Right atrium auricular region (tissue), 2 donors: ENCODE measurements around the gene SMCO4. TPM values are rescaled to one million over a fixed set of nuclear protein-coding genes. Genes with fewer than 3 reads are reported as not detected.
"Not testable (repeated sequence)": the region's sequence is repeated elsewhere in the genome, so short reads cannot be mapped to it uniquely, and the experiment has no call there.

Source experiments
- DNase-seq: peaks from one replicate; pipeline ENCODE4 v3.0.0-alpha.2; 2019; ENCODE audit warnings: low spot score
- H3K27ac ChIP-seq, 2 donors: fragments of 200-600 bp; sonication (generic); 1 replicate in 1 of 2; 2 replicates in 1 of 2; pipeline ENCODE4 v1.5.1; 2016 to 2019
- H3K27me3 ChIP-seq, 2 donors: fragments of 200-600 bp; sonication (generic); one replicate each; pipeline versions ENCODE4 v1.5.1 to v1.6.0; 2017 to 2019
- H3K36me3 ChIP-seq: fragments of 200-600 bp; sonication (generic); one replicate; pipeline ENCODE4 v1.5.1; 2016
- H3K4me1 ChIP-seq, 2 donors: fragments of 200-600 bp; sonication (generic); one replicate each; pipeline versions ENCODE4 v1.5.1 to v1.6.0; 2017 to 2019
- H3K4me3 ChIP-seq, 2 donors: fragments of 200-600 bp; sonication (generic); 1 replicate in 1 of 2; 2 replicates in 1 of 2; pipeline ENCODE4 v1.5.1; 2017 to 2019; ENCODE audit warnings: mild to moderate bottlenecking in 1 of 2, moderate library complexity in 1 of 2
- H3K9me3 ChIP-seq, 2 donors: fragments of 200-600 bp; sonication (generic); one replicate each; pipeline ENCODE4 v1.5.1; 2019
- total RNA-seq, 2 donors: library from RNA; depleted of rRNA; stranded (reverse); fragments of >200 nt; gene quantifications; one replicate each; pipeline ENCODE4 v1.1.0, GENCODE V29; 2016
- TF ChIP-seq, protein P1 (sequence below), 2 donors: fragments of 200-600 bp; sonication (generic); IDR thresholded peaks; one replicate each; pipeline ENCODE4 v1.5.1; 2019; ENCODE audit warnings: antibody characterized with exemption in 2 of 2

The SMCO4 gene
- total RNA-seq, 2 donors from 2014 or later, result 37.6 to 79.8 TPM

DNA sequence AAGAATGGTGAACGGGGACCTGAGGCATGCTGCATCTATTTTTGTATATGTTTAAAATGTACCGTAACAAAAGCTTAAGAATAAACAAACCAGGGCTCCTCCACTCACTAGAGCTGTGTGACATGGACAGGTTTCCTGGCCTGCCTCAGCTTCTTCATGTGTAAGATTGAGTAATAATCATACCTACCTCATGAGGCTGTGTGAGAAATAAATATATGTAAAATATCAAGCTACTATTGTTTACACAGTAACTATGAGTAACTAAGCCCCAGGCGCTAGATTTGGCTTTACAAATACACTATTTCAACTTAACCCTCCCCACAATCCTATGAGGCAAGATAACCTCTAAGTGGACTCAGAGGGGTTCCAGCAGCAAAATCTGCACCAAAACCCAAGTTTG is 66.4 kb downstream of the SMCO4 start:
- TF ChIP-seq, protein P1, sequence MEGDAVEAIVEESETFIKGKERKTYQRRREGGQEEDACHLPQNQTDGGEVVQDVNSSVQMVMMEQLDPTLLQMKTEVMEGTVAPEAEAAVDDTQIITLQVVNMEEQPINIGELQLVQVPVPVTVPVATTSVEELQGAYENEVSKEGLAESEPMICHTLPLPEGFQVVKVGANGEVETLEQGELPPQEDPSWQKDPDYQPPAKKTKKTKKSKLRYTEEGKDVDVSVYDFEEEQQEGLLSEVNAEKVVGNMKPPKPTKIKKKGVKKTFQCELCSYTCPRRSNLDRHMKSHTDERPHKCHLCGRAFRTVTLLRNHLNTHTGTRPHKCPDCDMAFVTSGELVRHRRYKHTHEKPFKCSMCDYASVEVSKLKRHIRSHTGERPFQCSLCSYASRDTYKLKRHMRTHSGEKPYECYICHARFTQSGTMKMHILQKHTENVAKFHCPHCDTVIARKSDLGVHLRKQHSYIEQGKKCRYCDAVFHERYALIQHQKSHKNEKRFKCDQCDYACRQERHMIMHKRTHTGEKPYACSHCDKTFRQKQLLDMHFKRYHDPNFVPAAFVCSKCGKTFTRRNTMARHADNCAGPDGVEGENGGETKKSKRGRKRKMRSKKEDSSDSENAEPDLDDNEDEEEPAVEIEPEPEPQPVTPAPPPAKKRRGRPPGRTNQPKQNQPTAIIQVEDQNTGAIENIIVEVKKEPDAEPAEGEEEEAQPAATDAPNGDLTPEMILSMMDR (IDR thresholded peaks at IDR 0.05), result no peak
- Histone ChIP-seq H3K27me3 (no peaks in the 10 kb centered on the region), H3K9me3 (no peaks in the 10 kb centered on the region), H3K4me3 (no peak overlapping the region), H3K27ac (no peak overlapping the region), H3K36me3 (no peaks in the 10 kb centered on the region), H3K4me1 (peaks cover 0 to under 1% of the 10 kb centered on the region in 2 donors)
- no peak for DNase-seq

DNA sequence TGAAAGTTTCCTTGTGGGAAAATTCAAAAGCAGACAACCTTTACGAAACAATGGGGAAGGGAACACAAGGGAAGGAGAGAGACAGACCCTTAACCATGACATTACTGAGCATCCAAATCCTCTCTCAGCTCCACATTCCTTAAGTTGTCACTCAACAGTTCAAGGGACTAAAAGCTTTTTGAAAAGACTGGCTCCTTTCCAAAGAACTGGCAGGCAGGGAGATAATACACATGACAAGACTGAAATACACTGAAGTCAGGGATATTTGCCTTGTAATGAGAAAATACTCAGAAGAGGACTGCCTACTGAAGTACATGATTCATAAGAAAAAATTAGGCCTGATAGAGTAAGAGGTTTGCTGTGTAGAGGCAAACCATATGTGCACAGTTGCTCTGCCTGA is 69.1 kb downstream of the SMCO4 start:
- no peaks in the 10 kb centered on the region for H3K4me1 ChIP-seq
- H3K9me3 ChIP-seq, result no peaks in the 10 kb centered on the region
- no peak overlapping the region for H3K4me3 ChIP-seq
- TF ChIP-seq, protein P1 (IDR thresholded peaks at IDR 0.05), result no peak
- H3K27ac ChIP-seq, result no peak overlapping the region
- DNase-seq, result no peak
- no peaks in the 10 kb centered on the region for H3K27me3 ChIP-seq
- no peaks in the 10 kb centered on the region for H3K36me3 ChIP-seq

DNA sequence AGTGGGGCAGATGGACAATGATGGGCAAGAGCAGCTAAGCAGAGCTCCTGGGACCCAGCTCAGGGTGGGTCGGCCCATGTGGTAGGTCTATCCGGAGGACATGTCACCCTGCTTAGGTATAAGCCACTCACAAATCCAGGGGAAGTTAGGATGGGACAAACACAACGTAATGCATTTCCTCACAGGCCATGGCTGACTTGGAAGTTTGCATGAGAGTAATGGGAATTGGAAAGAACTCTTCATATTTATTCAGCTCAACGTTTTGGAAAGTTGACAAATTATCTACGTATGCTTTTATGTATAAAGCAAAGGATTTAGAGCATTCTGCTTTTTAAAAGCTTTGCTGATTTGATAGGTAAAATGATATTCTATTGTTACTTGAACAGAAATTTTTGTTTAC is 74.9 kb downstream of the SMCO4 start:
- Histone ChIP-seq H3K9me3 (no peaks in the 10 kb centered on the region), H3K4me3 (no peak overlapping the region), H3K27ac (no peak overlapping the region), H3K36me3 (no peaks in the 10 kb centered on the region), H3K4me1 (no peaks in the 10 kb centered on the region), H3K27me3 (no peaks in the 10 kb centered on the region)
- TF ChIP-seq, protein P1 (IDR thresholded peaks at IDR 0.05), result no peak
- DNase-seq, result no peak

DNA sequence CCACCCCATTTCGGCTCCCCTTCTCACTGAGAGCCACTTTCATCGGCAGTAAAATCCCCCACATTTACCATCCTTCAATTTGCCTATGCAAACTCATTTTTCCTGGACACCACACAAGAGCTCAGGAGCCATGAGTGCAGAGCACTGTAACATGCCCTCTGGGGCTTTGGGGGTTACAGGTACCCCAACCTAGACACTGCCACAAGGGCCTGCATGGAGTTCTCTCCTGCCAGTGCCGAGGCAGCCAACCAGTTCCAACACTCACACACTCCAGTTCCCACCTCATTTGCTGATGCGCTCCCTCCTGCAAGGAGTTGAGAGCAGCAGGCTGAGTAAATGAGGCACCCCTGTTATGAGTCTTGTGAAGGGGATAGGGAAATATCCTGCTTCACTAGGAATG is 76.1 kb downstream of the SMCO4 start:
- H3K9me3 ChIP-seq, result no peaks in the 10 kb centered on the region
- H3K4me1 ChIP-seq, result no peaks in the 10 kb centered on the region
- no peak overlapping the region for H3K4me3 ChIP-seq
- TF ChIP-seq, protein P1 (IDR thresholded peaks at IDR 0.05), result no peak
- DNase-seq, result no peak
- H3K27me3 ChIP-seq, result no peaks in the 10 kb centered on the region
- H3K36me3 ChIP-seq, result no peaks in the 10 kb centered on the region
- no peak overlapping the region for H3K27ac ChIP-seq

DNA sequence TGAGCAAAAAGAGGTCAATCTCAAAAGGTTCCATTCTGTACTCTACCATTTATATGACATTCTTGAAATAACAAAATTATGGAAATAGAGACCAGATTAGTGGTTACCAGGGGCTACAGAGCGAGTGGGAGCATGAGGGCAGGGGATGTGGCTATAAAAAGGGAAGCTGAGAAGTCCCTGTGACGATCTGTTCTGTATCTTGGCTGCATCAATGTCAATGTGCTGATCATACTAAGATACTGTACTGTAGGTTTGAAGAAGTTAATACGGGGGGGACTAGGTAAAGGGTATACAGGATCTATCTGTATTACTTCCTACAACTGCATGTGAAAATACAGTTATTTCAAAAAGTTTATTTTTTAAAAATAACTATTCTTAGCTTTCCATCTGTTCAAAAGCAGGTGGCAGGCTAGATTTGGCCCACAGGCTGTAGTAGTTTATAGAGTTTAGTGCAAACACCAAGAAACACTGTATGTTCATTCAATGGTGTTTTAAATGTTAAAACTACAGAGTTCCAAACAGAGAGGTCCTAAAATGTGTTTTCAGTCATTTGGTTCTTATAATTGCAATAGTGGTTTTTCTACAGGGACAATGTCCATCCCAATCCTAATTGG is 78.2 kb downstream of the SMCO4 start:
- Histone ChIP-seq H3K9me3 (no peaks in the 10 kb centered on the region), H3K4me3 (no peak overlapping the region), H3K36me3 (no peaks in the 10 kb centered on the region), H3K27me3 (no peaks in the 10 kb centered on the region), H3K4me1 (no peaks in the 10 kb centered on the region), H3K27ac (no peak overlapping the region)
- TF ChIP-seq, protein P1 (IDR thresholded peaks at IDR 0.05), result no peak
- DNase-seq, result no peak

DNA sequence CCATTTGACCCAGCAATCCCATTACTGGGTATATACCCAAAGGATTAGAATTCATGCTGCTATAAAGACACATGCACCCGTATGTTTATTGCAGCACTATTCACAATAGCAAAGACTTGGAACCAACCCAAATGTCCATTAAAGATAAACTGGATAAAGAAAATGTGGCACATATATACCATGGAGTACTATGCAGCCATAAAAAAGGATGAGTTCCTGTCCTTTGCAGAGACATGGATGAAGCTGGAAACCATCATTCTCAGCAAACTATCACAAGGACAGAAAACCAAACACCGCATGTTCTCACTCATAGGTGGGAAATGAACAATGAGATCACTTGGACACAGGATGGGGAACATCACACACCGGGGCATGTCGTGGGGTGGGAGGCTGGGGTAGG is 79.5 kb downstream of the SMCO4 start:
- DNase-seq, H3K27me3 ChIP-seq, H3K4me1 ChIP-seq, H3K9me3 ChIP-seq, H3K27ac ChIP-seq, H3K4me3 ChIP-seq, H3K36me3 ChIP-seq: not testable (repeated sequence)
